C4-2B (cell line): ENCODE results near the gene LDLRAD3.

Experiments used
- ZFX ChIP-seq: fragments of 450-650 bp; IDR thresholded peaks from 2 replicates; pipeline ENCODE4 v1.6.1; 2017
- TF ChIP-seq, protein P1 (sequence below): fragments of 450-650 bp; conservative IDR thresholded peaks from 2 replicates; pipeline ENCODE4 v1.5.1; 2017; ENCODE audit warnings: mild to moderate bottlenecking

DNA sequence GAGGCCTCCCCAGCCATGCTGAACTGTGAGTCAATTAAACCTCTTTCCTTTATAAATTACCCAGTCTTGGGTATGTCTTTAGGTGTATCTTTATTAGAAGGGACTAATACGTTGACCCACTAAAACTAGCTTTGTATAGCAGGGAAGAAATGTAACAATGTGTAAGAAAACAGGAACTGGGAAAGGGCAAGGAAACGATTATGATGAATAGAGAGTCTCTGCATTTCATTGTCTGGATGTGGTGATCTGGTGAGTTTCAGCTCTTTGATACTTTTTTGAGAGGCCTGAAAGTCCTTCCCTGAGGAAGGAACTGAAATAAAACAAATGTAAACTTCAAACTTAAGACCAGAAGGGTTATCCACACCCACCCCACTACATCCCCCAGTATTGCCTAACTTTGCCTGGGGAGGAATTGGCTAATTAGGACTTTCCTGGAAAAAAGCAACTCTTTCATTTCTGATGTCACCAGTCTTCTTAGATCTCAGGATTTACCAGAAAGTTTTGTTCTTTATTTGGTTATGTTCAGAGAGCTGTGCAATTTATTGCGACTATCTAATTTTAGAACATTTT lies 119.0 kb downstream of the LDLRAD3 start:
- TF ChIP-seq, protein P1, sequence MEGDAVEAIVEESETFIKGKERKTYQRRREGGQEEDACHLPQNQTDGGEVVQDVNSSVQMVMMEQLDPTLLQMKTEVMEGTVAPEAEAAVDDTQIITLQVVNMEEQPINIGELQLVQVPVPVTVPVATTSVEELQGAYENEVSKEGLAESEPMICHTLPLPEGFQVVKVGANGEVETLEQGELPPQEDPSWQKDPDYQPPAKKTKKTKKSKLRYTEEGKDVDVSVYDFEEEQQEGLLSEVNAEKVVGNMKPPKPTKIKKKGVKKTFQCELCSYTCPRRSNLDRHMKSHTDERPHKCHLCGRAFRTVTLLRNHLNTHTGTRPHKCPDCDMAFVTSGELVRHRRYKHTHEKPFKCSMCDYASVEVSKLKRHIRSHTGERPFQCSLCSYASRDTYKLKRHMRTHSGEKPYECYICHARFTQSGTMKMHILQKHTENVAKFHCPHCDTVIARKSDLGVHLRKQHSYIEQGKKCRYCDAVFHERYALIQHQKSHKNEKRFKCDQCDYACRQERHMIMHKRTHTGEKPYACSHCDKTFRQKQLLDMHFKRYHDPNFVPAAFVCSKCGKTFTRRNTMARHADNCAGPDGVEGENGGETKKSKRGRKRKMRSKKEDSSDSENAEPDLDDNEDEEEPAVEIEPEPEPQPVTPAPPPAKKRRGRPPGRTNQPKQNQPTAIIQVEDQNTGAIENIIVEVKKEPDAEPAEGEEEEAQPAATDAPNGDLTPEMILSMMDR: no peak
- TF ChIP-seq ZFX: no peak
